ENCODE measurements around the gene KRT10.

The KRT10 gene

DNA sequence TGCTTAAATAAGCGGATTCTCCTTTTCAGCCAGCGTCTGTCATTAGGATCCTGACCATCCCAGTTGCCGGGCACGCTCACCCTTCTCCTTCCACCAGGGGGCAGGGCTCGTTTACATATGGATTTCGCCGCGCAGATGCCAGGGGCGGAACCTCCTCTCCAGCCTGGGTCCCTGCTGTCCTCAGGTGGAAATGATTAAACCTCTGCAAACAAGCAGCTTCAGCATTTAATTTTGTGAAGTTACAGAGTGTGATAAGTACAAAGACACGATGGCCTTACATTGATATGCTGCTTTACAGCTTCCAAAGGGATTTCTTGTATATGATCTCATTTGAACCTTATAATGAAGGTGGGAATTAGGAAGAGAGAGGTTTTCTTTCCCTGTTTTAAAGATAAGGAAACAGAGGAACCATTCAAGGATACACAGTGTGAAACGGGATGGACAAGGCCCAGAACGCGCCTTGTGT is 18.8 kb downstream of the KRT10 start:
- DNase-seq = peak; percentile 37 to 69 (median 60)

DNA sequence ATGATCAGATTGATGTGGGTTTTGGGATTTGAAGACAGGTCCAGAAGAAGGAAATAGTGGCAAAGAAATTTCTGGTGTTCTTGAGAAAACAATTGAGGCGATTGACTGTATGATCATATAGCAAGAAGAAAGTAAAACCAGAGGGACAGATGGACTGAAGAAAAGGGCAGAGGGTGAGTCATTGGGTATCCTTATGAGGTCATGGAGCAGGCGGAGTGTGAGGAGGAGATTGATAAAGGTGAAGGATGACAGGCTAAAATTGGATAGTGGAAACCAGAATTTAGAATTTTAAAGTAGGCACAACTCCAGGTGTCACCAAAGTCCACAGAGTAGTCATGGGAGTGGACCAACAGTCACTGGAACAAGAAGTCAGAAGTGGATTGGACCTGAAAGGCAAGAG is 21.3 kb downstream of the KRT10 start:
- no peak for DNase-seq

DNA sequence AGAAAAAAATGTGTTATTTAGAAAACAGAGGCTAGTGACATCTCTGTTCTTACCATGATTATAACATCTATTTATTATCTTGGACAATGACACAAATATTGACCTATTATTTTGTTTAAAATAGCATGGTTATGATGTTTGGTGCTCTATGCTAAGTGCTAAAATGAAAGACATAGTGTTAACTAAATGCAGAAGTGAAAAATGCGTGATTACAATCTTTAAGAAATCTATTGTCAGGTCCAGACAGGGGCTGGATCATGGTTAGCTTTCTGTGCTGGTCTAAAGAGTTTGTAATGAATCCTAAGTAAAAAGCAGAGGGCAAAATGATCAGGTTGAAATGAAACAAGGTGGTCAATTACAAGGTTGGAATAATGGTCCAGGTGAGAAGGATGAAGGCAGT is 22.0 kb downstream of the KRT10 start:
- DNase-seq = no peak

DNA sequence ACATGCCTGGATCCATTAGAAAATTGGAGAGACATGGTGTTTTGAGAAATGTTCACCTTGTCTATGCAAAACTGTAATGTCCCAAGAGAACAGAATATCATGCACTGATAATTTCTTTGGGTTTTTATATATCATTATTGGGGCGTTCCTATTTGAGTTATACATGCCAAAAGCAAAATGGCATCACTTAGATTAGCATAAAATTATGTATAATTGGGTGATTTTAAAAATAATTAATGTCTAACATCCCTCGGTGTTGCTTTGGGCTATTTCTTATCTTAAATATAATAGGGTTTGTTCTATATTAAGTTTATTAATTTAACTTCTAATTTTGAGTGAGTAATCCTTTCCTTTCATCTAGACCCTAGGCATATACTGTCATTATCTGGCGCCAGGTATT is 22.6 kb downstream of the KRT10 start, which contains the start of gene KRT28:
KRT28 (minus strand) TSS at position 101 of the 400 bp plus-strand sequence; CDS start at position 35, 66 bp downstream.
- no peak for DNase-seq

DNA sequence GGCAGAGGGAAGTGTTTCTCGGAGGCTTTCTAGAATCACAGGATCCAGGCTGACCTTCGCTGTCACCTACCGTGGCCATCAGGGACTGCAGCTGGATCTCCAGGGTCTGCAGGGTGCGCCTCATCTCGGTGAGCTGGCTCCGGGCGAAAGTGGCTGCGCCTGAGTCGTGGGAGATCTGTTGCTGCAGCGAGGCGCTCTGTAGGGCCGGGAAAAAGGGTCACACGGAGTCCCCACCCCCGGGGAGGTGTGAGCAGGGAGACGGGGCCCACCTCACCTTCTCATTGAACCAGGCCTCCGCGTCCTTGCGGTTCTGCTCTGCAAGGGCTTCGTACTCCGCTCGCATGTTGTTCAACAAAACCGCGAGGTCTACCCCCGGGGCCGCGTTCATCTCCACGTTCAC is 25.6 kb downstream of the KRT10 start:
- DNase-seq = no peak

DNA sequence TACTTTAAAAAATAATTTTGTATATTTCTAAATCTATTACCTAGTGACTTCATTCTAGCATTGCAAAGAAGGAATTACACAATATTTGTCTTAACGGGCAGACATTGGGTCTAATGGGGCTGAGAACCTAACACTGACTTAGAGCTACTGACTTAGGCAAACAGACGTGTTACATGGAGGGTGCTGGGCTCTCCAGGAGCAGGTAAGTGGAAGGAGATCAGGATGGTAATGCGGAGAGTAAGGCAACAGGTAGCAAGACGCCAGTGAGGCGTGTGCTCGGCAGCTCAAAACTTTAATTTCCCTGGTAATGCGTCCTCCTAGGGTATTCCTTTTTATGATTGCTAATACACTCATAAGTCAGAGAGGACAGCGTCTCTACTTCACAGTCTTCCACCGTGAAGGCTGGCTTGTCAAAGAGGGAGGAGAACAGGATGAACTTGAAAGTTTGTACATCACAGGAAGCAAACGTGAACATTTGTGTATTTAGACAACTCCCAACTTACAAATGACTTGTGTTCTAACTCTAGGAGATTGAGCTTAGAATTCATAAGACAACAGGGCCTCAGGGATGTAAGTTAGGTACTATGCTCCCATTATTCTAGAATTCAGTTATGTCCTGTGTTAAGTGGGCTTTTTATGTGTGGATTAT is 27.3 kb downstream of the KRT10 start:
- DNase-seq = no peak

DNA sequence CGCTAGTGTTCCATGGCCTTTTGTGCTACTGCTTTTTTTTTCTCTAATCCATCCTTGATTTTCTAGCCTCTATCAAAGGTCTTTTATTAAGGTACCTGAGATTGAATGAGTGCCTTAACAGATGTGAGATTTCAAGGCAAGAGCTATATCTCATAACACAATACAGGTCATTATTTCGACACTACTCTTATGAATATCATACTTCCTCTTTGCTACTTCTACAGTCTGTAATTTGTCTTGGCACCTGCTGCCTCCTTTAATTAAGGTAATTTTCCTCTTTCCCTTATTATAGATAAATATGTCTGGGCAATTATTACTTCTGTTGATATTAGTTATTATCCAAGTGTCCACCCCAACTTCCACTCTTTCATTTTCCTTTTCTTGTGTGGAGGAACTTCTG is 27.9 kb downstream of the KRT10 start:
- no peak for DNase-seq

DNA sequence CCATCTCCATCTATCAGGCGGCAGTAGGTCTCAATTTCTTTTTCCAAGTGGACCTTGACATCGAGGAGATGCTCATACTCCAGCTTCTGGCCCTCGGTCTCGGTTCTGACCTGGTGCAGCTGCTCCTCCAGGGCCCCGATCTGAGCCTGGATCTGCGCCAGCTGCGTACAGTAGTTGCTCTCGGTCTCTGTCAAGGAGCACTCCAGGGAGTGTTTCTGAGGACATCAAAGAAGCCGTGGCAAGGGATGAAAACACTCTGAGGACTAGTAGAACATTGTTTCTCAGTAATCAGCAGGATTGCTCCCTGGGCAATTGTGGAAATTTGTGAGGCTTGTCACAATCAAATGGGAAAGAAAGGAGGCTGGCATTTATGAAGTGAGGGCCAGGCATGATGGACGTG is 28.6 kb downstream of the KRT10 start:
- no peak for DNase-seq

DNA sequence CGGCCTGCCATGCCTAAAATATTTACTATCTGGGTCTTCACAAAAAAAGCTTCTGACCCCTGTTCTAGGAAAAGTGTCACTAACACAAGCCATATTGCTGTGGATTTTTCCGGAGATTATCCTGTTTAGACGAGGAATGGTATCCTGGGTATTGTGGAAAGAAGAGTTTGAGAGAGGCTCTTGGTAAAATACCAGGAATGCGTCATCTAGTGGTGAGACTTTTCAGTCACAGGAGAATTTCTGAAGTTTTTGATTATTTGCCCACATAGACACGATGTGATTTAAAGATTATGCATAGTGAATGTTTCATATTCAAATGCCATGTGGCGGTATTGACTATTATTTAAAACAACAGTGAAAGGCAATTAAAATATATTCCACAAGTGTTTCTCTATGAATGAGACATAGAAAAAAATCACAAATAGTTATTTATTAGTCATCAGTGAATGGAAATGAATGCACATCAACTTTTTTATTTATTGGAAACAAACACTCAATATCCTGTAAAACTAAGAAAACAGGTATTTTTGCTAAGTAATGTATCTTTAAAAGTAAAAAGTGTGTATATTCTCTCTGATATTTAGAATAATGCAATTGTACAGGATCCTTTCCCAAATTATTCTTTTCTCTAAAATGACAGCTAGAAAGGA is 30.5 kb downstream of the KRT10 start:
- no peak for DNase-seq

DNA sequence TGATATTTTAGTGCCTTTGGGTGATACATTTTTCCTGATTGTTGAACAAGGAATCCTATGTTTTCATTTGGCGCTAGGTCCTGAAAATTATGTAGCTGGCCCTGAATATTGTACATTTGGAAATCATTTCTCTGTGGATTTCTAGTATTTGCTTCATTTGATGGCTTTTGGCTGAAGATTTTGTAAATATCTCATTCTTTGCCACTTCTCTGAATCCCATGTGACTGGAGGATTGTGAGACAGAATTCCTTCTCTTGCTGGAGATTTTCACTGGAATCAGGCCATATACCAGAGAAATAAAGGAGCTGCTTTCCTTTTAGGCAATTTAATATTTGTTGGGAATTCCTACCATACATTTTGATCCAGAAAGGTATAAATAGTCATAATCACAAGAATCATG is 31.3 kb downstream of the KRT10 start:
- no peak for DNase-seq

DNA sequence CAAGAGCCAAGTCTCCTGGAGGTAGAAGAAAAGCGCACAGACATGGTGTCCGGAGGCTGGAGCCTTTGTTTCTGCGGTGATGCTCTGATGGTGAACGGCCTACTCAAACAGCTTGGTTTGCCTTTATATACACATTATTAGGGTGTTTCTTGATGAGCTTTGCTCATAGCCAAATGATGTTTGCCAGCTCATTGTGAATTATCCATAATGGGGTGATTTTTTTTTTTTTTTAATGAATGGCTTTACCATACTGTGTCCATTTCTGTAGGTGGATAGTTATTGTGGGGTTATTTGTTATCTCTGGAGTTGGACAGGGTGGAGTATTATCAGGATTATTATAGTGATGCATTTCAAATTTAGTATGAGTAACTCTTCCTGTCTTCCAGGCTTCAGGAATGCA is 40.0 kb downstream of the KRT10 start, which contains the start of gene KRT27:
KRT27 (minus strand) TSS at position 101 of the 400 bp plus-strand sequence; CDS start at position 44, 57 bp downstream.
- no peak for DNase-seq

DNA sequence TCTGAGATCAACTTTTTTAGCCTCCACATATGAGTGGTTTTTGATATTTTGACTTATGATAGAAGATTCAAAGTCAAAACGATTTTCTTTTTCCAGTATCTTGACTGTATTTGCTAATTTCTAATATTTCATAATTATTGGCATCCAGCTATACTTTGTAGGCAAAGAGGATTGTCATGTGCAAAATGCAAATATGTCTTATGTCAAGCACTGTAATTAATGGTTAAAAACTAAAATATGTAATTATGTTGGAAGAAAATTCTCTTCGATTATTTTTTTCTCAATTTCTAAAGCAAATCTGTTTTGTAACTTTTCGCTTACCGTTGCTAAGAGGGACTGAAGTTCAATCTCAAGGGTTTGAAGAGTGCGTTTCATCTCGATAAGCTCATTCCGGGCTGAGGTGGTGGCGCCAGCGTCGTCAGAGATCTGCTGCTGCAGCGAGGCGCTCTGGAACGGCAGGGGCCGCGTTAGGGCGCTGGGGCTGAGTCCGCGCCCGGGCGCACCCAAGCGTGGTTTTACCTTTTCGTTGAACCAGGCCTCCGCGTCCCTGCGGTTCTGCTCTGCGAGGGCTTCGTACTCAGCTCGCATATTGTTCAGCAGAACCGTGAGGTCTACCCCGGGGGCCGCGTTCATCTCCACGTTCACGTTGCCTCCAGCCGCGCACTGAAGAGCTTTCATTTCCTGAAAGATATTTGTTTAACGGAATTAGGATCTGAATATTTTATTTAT is 43.1 kb downstream of the KRT10 start:
- DNase-seq = peak in 1 of 5 donors; percentile 5

DNA sequence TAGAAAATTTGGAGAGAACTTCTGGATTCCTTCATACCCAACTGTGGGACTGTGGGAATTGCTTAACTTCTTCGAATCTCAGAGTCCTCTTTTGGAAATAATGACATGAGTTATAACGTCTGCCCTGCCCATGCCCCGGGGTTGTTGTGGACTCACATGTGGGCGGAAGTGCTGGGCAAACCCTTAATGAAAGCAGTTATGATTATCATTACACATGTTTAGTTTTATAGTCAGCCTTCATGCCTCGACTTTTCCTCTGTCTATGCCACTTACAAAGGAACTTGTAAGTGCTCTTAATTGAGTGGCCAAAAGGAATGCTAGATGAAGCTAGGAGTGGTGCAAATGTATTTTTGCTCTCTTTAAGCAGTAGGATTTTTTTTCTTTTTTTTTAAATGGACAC is 44.0 kb downstream of the KRT10 start:
- DNase-seq = no peak

DNA sequence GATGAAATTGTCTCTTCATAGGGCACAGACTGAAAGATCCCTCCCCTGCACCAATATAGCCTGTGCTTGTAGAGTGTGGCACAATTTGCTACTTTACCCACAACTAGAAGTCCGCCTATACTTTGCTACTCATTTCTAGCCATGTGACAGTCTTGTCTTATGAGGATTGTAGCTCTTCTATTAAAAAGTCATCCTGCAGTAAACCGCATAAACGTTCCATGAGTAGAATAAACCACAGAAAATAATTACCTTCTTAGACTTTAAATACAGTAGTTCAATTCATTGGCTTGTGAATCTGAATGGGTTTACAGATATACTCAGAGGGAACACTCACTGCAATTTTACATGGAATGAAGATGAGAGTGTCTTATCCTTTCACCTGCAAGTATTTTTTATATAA is 44.4 kb downstream of the KRT10 start:
- no peak for DNase-seq

DNA sequence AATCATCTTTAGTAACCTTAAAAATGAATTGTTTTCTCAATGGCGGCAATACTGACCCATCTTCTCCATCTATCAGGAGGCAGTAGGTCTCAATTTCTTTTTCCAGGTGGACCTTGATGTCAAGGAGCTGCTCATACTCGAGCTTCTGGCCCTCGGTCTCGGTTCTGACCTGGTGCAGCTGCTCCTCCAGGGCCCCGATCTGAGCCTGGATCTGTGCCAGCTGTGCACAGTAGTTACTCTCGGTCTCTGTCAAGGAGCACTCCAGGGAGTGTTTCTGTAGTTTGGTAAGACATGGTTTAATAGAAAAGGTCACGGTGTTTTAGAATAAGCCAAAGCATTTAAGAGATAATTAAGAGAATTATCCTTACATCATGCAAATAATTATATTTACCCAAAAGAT is 45.0 kb downstream of the KRT10 start:
- DNase-seq = no peak

DNA sequence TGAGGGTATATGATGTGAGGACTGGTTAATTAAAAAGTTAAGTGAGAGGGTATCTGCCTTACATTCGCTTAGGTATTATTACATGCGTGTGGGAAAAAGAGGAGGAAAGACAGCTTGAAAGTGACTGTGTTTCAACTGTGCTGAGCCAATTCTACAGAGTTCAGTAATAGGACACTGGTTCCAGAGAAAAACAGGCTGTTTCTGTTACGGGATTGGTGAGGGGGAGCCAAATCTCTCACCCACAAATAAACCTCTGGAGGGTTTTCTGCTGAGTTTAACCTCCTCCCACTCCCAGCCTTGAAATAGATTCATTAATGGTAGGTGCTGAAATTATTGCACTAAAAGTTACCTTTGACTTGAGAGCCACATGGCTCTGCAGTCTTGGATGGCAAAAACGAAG is 46.5 kb downstream of the KRT10 start:
- DNase-seq = no peak

DNA sequence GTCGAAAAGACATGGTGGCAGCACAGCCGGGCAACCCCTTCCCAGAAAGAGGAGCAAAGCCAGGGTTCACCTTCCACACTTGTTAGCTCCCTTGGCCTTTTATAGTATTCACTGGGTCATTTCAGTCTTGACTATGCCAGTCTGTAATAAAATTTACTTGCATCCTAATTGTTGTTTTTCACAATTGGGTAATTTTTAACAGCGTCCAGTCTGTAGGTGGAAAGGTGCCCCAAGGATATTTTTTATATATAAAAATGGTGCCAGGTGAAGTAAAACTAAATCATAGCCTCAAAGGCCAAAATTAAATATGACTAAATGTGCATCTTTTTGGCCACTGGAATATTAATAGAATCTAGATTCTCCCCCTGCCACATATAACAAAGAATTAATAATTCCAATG is 50.3 kb downstream of the KRT10 start, which contains the start of gene KRT26:
KRT26 (minus strand) TSS at position 101 of the 400 bp plus-strand sequence; CDS start at position 13, 88 bp downstream.
- DNase-seq = no peak
